Mammary epithelial cell (primary cell): ENCODE measurements around the gene SYNDIG1.

Source experiments
- CTCF ChIP-seq, 2 donors: IDR thresholded peaks in 1 of 2; conservative IDR thresholded peaks in 1 of 2; 2 replicates each; pipeline ENCODE4 v1.5.1; 2011 to 2012; ENCODE audit warnings: inconsistent platforms in 2 of 2, low read length in 2 of 2, mild to moderate bottlenecking in 2 of 2, control low read depth in 1 of 2, low read depth in 1 of 2; ENCODE audit not compliant: insufficient read depth in 1 of 2; ENCODE audit errors: extremely low read depth in 1 of 2
- EZH2 ChIP-seq: IDR thresholded peaks from 2 replicates; pipeline ENCODE4 v1.6.1; 2012; ENCODE audit warnings: low read length, inconsistent platforms, borderline replicate concordance

GRCh38 chr20:24479106-24479505 is 9.7 kb downstream of the SYNDIG1 start:
- TF ChIP-seq CTCF (conservative IDR thresholded peaks at IDR 0.05 in 1 of 2, IDR thresholded peaks at IDR 0.05 in 1 of 2; ENCODE audit: extremely low read depth in 1 of 2, insufficient read depth in 1 of 2, low read depth in 1 of 2, low read length in 2 of 2): no peak
- TF ChIP-seq EZH2: no peak
